PFSK-1 (cell line): ENCODE data around the gene IGFBP5.

Experiments
- FOXP2 ChIP-seq: optimal IDR thresholded peaks from 2 replicates; pipeline ENCODE3; 2011; ENCODE audit warnings: borderline replicate concordance, control low read depth, inconsistent platforms; ENCODE audit not compliant: insufficient read depth; ENCODE audit errors: extremely low read length, extremely low read depth
- POLR2AphosphoS5 ChIP-seq: IDR thresholded peaks from 2 replicates; pipeline ENCODE4 v1.6.1; 2012; ENCODE audit warnings: low read depth, mild to moderate bottlenecking, control low read depth, low read length, moderate library complexity
- SIN3A ChIP-seq: IDR thresholded peaks from 2 replicates; pipeline ENCODE4 v1.6.1; 2012; ENCODE audit warnings: mild to moderate bottlenecking, low read length, moderate library complexity, borderline replicate concordance; ENCODE audit not compliant: insufficient read depth
- TAF1 ChIP-seq: IDR thresholded peaks from 2 replicates; pipeline ENCODE4 v1.6.1; 2012; ENCODE audit warnings: low read length, control low read depth, borderline replicate concordance; ENCODE audit not compliant: insufficient read depth
- TF ChIP-seq, protein P1 (sequence below), 2 experiments: IDR thresholded peaks; 2 replicates each; pipeline versions ENCODE4 v1.6.1 to v1.8.0; 2011 to 2012; ENCODE audit warnings: low read depth in 2 of 2, low read length in 2 of 2, control low read depth in 1 of 2, inconsistent platforms in 1 of 2, mild to moderate bottlenecking in 1 of 2, moderate library complexity in 1 of 2; ENCODE audit not compliant: insufficient read depth in 1 of 2

IGFBP5 gene

DNA sequence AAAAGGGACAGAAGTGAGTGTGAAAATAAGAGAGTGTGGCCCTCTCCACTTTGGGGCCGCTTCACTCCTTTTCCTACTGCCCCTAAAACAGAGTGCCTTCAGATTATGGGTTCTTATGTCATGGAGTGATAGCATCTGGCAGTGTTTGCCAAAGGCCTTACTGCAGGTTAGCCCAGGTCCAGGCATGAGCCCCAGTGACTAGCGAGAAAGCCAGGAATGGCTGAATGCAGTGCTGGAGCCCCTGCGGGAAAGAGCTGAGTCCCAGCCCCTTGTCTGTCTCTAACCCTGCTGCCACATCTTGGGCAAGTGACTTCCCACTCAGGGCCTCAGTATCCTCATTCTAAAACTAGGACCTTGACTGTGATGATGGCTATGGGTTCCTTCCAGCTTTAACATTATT lies 6.0 kb downstream of the IGFBP5 start:
- TF ChIP-seq, protein P1, sequence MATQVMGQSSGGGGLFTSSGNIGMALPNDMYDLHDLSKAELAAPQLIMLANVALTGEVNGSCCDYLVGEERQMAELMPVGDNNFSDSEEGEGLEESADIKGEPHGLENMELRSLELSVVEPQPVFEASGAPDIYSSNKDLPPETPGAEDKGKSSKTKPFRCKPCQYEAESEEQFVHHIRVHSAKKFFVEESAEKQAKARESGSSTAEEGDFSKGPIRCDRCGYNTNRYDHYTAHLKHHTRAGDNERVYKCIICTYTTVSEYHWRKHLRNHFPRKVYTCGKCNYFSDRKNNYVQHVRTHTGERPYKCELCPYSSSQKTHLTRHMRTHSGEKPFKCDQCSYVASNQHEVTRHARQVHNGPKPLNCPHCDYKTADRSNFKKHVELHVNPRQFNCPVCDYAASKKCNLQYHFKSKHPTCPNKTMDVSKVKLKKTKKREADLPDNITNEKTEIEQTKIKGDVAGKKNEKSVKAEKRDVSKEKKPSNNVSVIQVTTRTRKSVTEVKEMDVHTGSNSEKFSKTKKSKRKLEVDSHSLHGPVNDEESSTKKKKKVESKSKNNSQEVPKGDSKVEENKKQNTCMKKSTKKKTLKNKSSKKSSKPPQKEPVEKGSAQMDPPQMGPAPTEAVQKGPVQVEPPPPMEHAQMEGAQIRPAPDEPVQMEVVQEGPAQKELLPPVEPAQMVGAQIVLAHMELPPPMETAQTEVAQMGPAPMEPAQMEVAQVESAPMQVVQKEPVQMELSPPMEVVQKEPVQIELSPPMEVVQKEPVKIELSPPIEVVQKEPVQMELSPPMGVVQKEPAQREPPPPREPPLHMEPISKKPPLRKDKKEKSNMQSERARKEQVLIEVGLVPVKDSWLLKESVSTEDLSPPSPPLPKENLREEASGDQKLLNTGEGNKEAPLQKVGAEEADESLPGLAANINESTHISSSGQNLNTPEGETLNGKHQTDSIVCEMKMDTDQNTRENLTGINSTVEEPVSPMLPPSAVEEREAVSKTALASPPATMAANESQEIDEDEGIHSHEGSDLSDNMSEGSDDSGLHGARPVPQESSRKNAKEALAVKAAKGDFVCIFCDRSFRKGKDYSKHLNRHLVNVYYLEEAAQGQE (IDR thresholded peaks at IDR 0.05; ENCODE audit: insufficient read depth in 1 of 2, low read depth in 2 of 2, low read length in 2 of 2), result no peak
- no peak for TF ChIP-seq FOXP2

DNA sequence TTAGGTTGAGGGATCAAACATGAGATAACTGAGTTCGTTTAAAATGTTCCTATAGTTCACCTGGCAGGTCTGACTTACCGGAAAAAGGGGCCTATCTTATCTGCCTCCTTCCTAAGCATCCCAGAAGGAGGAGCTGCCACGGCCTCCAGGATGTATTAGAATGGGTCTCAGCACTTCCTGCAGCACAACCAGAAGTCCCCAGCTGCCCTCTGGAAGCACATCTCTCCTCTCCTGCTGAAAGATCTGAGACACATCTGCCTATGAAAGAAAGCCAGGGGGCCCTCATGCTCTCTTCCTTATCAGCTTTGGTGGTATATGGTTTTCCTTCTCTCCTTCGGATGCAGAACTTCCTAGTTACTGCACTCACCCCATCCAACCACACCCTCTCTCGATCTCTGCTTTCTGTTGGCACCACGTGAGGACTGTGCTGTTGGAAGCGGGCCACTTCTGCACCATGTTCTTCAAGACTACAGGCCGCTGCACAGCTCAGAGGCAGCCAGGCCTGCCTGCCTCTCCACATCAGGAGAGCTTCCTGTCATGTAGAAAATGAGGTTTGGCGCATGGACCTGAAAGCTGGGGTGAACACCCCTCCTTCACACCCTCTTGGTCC lies 6.5 kb downstream of the IGFBP5 start:
- TF ChIP-seq, protein P1 (IDR thresholded peaks at IDR 0.05; ENCODE audit: insufficient read depth in 1 of 2, low read depth in 2 of 2, low read length in 2 of 2), result no peak
- no peak for TF ChIP-seq TAF1

DNA sequence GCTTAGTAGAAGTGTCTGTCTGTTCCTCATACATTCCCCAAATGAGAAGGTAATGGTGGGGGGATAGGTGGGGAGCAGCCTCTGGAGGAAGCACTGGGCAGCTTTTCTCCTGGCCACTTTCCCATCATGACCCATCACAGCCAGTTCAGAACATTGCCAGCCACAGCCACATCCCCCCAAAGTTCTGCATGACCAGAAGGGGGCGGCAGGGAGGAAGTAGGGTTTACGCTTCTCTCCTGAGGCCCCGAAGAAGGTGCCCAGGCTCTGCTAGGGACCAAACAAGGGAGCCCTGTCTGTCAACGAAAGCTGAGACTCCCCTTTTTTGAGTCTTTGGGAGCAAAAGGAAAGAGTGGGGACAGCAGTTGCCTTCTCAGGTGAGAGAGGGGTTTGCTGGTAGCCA lies 7.7 kb downstream of the IGFBP5 start:
- TF ChIP-seq FOXP2 (no peak), POLR2AphosphoS5 (no peak), TAF1 (no peak), SIN3A (no peak)
- TF ChIP-seq, protein P1 (IDR thresholded peaks at IDR 0.05; ENCODE audit: insufficient read depth in 1 of 2, low read depth in 2 of 2, low read length in 2 of 2), result no peak

DNA sequence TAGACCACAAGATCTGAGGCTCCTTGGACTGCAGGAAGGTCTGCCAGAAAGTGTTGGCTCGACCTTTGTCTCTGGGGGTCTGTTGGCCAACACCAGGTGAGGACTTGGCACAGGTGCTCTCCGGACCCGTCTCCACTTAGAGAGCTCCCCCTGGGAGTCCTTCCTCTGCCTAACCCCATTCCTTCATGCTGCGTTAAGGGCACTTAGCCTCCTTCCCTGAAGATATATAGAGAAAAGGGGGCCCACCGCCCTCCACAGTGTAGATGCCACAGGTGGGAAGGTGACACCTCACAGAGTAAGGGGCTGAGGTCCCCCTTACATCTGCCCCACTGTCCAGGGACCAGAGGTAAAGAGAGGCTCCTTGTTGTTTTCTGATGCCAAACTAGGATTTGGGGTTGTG lies 8.2 kb downstream of the IGFBP5 start:
- no peak for TF ChIP-seq TAF1
- no peak for TF ChIP-seq SIN3A
- TF ChIP-seq POLR2AphosphoS5, result no peak
- TF ChIP-seq FOXP2, result no peak
- TF ChIP-seq, protein P1 (IDR thresholded peaks at IDR 0.05; ENCODE audit: insufficient read depth in 1 of 2, low read depth in 2 of 2, low read length in 2 of 2), result no peak

DNA sequence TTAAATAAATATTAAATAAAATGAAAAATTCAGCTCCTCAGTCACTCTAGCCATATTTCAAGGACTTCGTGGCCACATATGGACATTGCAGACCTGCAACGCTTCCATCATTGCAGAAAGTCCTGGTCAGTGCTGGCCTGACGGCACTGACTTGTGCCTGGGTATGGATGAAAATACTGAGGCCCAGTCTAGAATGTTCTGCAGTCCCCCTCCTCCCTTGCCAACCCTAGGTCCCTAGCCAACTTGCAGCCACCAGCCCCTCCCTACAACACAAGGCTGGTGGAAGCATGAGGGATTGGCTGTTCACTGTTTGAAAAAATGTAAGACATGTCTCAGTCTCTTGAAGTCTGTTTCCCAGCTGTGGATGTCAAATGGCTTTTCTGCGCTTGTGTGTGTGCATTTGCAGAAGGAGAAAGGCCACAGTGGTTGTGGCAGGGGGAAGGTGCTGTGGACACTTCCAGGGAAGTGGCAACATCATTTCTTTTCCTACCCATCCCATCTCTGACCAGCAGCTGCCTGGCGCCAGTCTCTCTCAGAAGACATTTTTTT lies 9.9 kb downstream of the IGFBP5 start:
- TF ChIP-seq FOXP2, result no peak
- no peak for TF ChIP-seq SIN3A
- no peak for TF ChIP-seq POLR2AphosphoS5
- TF ChIP-seq, protein P1 (IDR thresholded peaks at IDR 0.05; ENCODE audit: insufficient read depth in 1 of 2, low read depth in 2 of 2, low read length in 2 of 2), result no peak
- no peak for TF ChIP-seq TAF1
